ENCODE measurements around the gene CLEC4F. TPM values are rescaled to one million over a fixed set of nuclear protein-coding genes. Genes with fewer than 3 reads are reported as not detected.

The CLEC4F gene
- total RNA-seq, 1 experiment from 2014 or later: not detected

GRCh38 chr2:70826696-70827350 is 6.4 kb upstream of the CLEC4F start:
- no peak overlapping the region for H4K91ac ChIP-seq (ENCODE audit: insufficient read length, low read depth, low read length)
- no peaks in the 10 kb centered on the region for H3K9me3 ChIP-seq (ENCODE audit: control insufficient read depth, low read depth, low read length)
- no peak overlapping the region for H2AFZ ChIP-seq (ENCODE audit: low read length)
- no peak overlapping the region for H3K18ac ChIP-seq (ENCODE audit: insufficient read length, low read depth, low read length)
- H3K27ac ChIP-seq (ENCODE audit: insufficient read length, low read depth, low read length): no peak overlapping the region
- Mint-ChIP-seq H3K4me3 (no peak overlapping the region), H3K27ac (no peak overlapping the region), H3K36me3 (ENCODE audit: insufficient read depth in 1 of 3, low read depth in 3 of 3) (no peaks in the 10 kb centered on the region), H3K4me1 (peaks cover 16 to 20% of the 10 kb centered on the region in 2 experiments), H3K27me3 (ENCODE audit: low read depth) (peaks cover 35% of the 10 kb centered on the region), H3K9me3 (no peaks in the 10 kb centered on the region)
- peaks cover 2% of the 10 kb centered on the region; the same call in 1 of the 2 replicates for H3K4me1 ChIP-seq (ENCODE audit: insufficient read depth, low read length)
- H3T11ph ChIP-seq (ENCODE audit: low read length): no peak overlapping the region
- no peak overlapping the region for H3K56ac ChIP-seq (ENCODE audit: insufficient read length, low read depth, low read length)
- H2BK5ac ChIP-seq (ENCODE audit: insufficient read length, low read length): no peak overlapping the region
- no peak overlapping the region for H3K4me2 ChIP-seq (ENCODE audit: insufficient read depth, insufficient read length, low read length)
- H3K9ac ChIP-seq (ENCODE audit: extremely low read depth, insufficient read length, low read length): no peak overlapping the region
- H4K20me1 ChIP-seq (ENCODE audit: control insufficient read depth, insufficient read depth, insufficient read length): no peaks in the 10 kb centered on the region
- H4K5ac ChIP-seq (ENCODE audit: insufficient read length, low read depth, low read length): no peak overlapping the region
- TF ChIP-seq CTCF (conservative IDR thresholded peaks at IDR 0.05): no peak
- no peak overlapping the region for H3K14ac ChIP-seq (ENCODE audit: insufficient read depth, low read length)
- no peaks in the 10 kb centered on the region for H3K27me3 ChIP-seq (ENCODE audit: insufficient read depth, low read length)
- no peak overlapping the region for H4K8ac ChIP-seq (replicated peaks; ENCODE audit: insufficient read length, low read depth, low read length)
- H3K23me2 ChIP-seq (ENCODE audit: insufficient read length, low read depth, low read length, poor library complexity, severe bottlenecking): no peaks in the 10 kb centered on the region
- H2BK12ac ChIP-seq (ENCODE audit: insufficient read length, low read depth, low read length): no peak overlapping the region
- H2BK15ac ChIP-seq (ENCODE audit: low read depth, low read length): no peak overlapping the region
- no peak overlapping the region for H3K4ac ChIP-seq (ENCODE audit: low read depth, low read length)
- H2AK5ac ChIP-seq (ENCODE audit: insufficient read length, low read length): no peak overlapping the region
- no peak for DNase-seq
- H3K79me2 ChIP-seq (ENCODE audit: insufficient read depth, low read length): no peaks in the 10 kb centered on the region
- no peaks in the 10 kb centered on the region for H3K79me1 ChIP-seq (ENCODE audit: insufficient read depth, low read depth, low read length, poor library complexity, severe bottlenecking)
- no peak overlapping the region for H2BK120ac ChIP-seq (ENCODE audit: low read depth, low read length, poor library complexity, severe bottlenecking)
- H2BK20ac ChIP-seq (ENCODE audit: low read depth, low read length, poor library complexity, severe bottlenecking): no peak overlapping the region
- no CpG with 5 or more reads among the region's 4 CpGs for WGBS (ENCODE audit: extremely low coverage, insufficient read length, low lambda C conversion rate)
- H3K23ac ChIP-seq (ENCODE audit: insufficient read length, low read depth, low read length): no peak overlapping the region
